HepG2 (cell line): ENCODE results near the gene RNASE8. TPM values are rescaled to one million over a fixed set of nuclear protein-coding genes. Genes with fewer than 3 reads are reported as not detected.

Source experiments
- EHMT2 ChIP-seq: fragments of 200-600 bp; sonication (generic); IDR thresholded peaks from 2 replicates; pipeline ENCODE4 v1.7.0; 2017; ENCODE audit warnings: antibody characterized with exemption, low read depth, low read length, borderline replicate concordance
- GFI1 ChIP-seq: sonication (generic); formaldehyde crosslinking; IDR thresholded peaks from 2 replicates; pipeline ENCODE4 v1.5.0; 2020; ENCODE audit warnings: missing genetic modification reagents, mild to moderate bottlenecking, borderline replicate concordance
- HMG20B ChIP-seq: conservative IDR thresholded peaks from 2 replicates; pipeline ENCODE4 v1.6.1; 2016; ENCODE audit warnings: missing genetic modification reagents, missing compliant biosample characterization
- KLF16 ChIP-seq, 2 experiments: sonication (generic) in 1 of 2; formaldehyde crosslinking in 1 of 2; IDR thresholded peaks; 2 replicates each; pipeline versions ENCODE4 v1.6.1 to v1.8.0; 2016 to 2023; ENCODE audit warnings: missing genetic modification reagents in 2 of 2, missing compliant biosample characterization in 1 of 2
- KMT2B ChIP-seq: IDR thresholded peaks from 2 replicates; pipeline ENCODE4 v1.6.1; 2016; ENCODE audit warnings: missing genetic modification reagents, missing compliant biosample characterization
- PHF20 ChIP-seq: sonication (generic); formaldehyde crosslinking; IDR thresholded peaks from 2 replicates; pipeline ENCODE4 v1.5.0; 2020; ENCODE audit warnings: mild to moderate bottlenecking, missing genetic modification reagents
- SSRP1 ChIP-seq: IDR thresholded peaks from 2 replicates; pipeline ENCODE4 v1.6.1; 2016; ENCODE audit warnings: control low read depth
- ZMYM2 ChIP-seq: sonication (generic); formaldehyde crosslinking; IDR thresholded peaks from 2 replicates; pipeline ENCODE4 v1.8.0; 2022; ENCODE audit warnings: mild to moderate bottlenecking, missing genetic modification reagents
- ZNF253 ChIP-seq: sonication (generic); formaldehyde crosslinking; IDR thresholded peaks from 2 replicates; pipeline ENCODE4 v1.8.0; 2022; ENCODE audit warnings: mild to moderate bottlenecking, missing genetic modification reagents, borderline replicate concordance
- ZNF337 ChIP-seq: sonication (generic); formaldehyde crosslinking; IDR thresholded peaks from 2 replicates; pipeline ENCODE4 v1.5.1; 2020; ENCODE audit warnings: missing genetic modification reagents, low read depth, mild to moderate bottlenecking, borderline replicate concordance
- ZNF660 ChIP-seq: sonication (generic); formaldehyde crosslinking; IDR thresholded peaks from 2 replicates; pipeline ENCODE4 v1.5.1; 2020; ENCODE audit warnings: mild to moderate bottlenecking, low read depth, missing genetic modification reagents, borderline replicate concordance
- ZNF788 ChIP-seq: sonication (generic); formaldehyde crosslinking; IDR thresholded peaks from 2 replicates; pipeline ENCODE4 v1.5.0; 2020; ENCODE audit warnings: mild to moderate bottlenecking, missing genetic modification reagents, borderline replicate concordance
- ZNF850 ChIP-seq: sonication (generic); formaldehyde crosslinking; conservative IDR thresholded peaks from 2 replicates; pipeline ENCODE4 v1.9.0; 2021; ENCODE audit warnings: mild to moderate bottlenecking, missing genetic modification reagents
- polyA plus RNA-seq, 8 experiments: library from polyadenylated mRNA; depleted of rRNA in 3 of 8; stranded (reverse) in 7 of 8; unstranded in 1 of 8; fragments of >200 nt; fragmentation: Illumina TruSeq in 4 of 8; extraction: Trizol in 4 of 8; gene quantifications; 2 replicates each; pipeline versions ENCODE4 v1.2.1 to v1.2.3, GENCODE V29; 2011 to 2016; ENCODE audit warnings: low read depth in 4 of 8, missing spikeins in 1 of 8, mixed read lengths in 1 of 8; ENCODE audit not compliant: insufficient read depth in 1 of 8
- total RNA-seq, 5 experiments: library from RNA; depleted of rRNA; stranded (reverse); fragments of >200 nt; fragmentation: Illumina TruSeq; extraction: Trizol; gene quantifications; 2 replicates each; pipeline ENCODE4 v1.2.3, GENCODE V29; 2016; ENCODE audit warnings: low read depth in 1 of 5
- TF ChIP-seq, protein P1 (sequence below): sonication (generic); formaldehyde crosslinking; IDR thresholded peaks from 2 replicates; pipeline ENCODE4 v1.9.0; 2021; ENCODE audit warnings: missing genetic modification reagents, borderline replicate concordance
- TF ChIP-seq, protein P2 (sequence below): sonication (generic); IDR thresholded peaks from 2 replicates; pipeline ENCODE4 v1.6.1; 2016; ENCODE audit warnings: low read depth, borderline replicate concordance
- TF ChIP-seq, protein P3 (sequence below): IDR thresholded peaks from 2 replicates; pipeline ENCODE4 v1.6.1; 2016; ENCODE audit warnings: low read depth, borderline replicate concordance
- TF ChIP-seq, protein P4 (sequence below): sonication (generic); formaldehyde crosslinking; IDR thresholded peaks from 2 replicates; pipeline ENCODE4 v1.4.0; 2020; ENCODE audit warnings: missing genetic modification reagents, borderline replicate concordance
- TF ChIP-seq, protein P5 (sequence below): sonication (generic); formaldehyde crosslinking; IDR thresholded peaks from 2 replicates; pipeline ENCODE4 v1.9.0; 2021; ENCODE audit warnings: missing genetic modification reagents, mild to moderate bottlenecking, borderline replicate concordance
- TF ChIP-seq, protein P6 (sequence below): sonication (generic); formaldehyde crosslinking; IDR thresholded peaks from 2 replicates; pipeline ENCODE4 v1.4.0; 2020; ENCODE audit warnings: missing genetic modification reagents
- TF ChIP-seq, protein P7 (sequence below): IDR thresholded peaks from 2 replicates; pipeline ENCODE4 v1.6.1; 2016; ENCODE audit warnings: missing compliant biosample characterization, missing genetic modification reagents, borderline replicate concordance

The RNASE8 gene
- total and polyA plus RNA-seq, 2 of the 13 experiments (the other 11 are each of a cell fraction or from before 2014, with no cell fraction given) = not detected

DNA sequence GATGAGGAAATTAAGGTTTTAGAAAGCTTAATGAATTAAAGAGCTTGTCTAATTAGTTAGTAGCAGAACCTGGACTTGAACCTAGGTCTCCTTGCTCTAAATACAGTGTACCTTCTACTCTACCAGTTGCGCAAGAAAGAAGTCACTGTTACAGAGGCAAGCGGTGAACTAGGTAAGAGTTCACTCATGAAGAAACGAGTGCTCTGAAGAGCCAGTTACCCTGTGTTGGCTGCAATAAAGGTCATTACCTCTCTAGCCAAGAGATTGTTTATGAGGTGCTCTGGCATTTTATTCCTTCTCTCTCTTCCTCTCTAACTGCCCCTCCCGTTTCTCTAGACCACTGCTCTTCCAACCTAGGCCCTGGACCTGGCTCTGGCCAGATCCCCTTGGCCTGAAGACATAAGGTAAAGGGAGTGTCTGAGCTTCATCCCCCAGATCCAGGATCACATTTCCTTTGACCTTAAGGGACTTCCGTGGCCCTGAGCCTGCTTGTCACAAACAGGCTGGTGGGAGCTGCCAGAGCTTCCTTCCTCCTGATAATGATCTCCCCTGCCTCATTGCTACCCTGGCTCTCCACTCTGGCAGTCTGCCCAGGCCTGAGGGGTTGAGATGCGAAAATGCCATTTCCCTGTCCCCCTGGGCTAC lies 13.5 kb upstream of the RNASE8 start (continued):
- TF ChIP-seq ZNF253 (CRISPR knock-in tag) = no peak
- TF ChIP-seq HMG20B (CRISPR knock-in tag) = no peak
- TF ChIP-seq ZNF850 = no peak
- no peak for TF ChIP-seq GFI1 (CRISPR knock-in tag)
- TF ChIP-seq, protein P1, sequence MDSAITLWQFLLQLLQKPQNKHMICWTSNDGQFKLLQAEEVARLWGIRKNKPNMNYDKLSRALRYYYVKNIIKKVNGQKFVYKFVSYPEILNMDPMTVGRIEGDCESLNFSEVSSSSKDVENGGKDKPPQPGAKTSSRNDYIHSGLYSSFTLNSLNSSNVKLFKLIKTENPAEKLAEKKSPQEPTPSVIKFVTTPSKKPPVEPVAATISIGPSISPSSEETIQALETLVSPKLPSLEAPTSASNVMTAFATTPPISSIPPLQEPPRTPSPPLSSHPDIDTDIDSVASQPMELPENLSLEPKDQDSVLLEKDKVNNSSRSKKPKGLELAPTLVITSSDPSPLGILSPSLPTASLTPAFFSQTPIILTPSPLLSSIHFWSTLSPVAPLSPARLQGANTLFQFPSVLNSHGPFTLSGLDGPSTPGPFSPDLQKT (CRISPR knock-in tag) = no peak
- TF ChIP-seq, protein P2, sequence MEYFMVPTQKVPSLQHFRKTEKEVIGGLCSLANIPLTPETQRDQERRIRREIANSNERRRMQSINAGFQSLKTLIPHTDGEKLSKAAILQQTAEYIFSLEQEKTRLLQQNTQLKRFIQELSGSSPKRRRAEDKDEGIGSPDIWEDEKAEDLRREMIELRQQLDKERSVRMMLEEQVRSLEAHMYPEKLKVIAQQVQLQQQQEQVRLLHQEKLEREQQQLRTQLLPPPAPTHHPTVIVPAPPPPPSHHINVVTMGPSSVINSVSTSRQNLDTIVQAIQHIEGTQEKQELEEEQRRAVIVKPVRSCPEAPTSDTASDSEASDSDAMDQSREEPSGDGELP = no peak
- TF ChIP-seq ZMYM2 (CRISPR knock-in tag) = peak; percentile 93
- TF ChIP-seq, protein P3, sequence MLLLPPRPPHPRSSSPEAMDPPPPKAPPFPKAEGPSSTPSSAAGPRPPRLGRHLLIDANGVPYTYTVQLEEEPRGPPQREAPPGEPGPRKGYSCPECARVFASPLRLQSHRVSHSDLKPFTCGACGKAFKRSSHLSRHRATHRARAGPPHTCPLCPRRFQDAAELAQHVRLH (CRISPR knock-in tag) = no peak; the same call in 1 of the 2 replicates
- TF ChIP-seq KLF16 (CRISPR knock-in tag; IDR thresholded peaks at IDR 0.05) = no peak; a peak in 1 of 4 replicates
- no peak for TF ChIP-seq ZNF788 (CRISPR knock-in tag)
- TF ChIP-seq, protein P4, sequence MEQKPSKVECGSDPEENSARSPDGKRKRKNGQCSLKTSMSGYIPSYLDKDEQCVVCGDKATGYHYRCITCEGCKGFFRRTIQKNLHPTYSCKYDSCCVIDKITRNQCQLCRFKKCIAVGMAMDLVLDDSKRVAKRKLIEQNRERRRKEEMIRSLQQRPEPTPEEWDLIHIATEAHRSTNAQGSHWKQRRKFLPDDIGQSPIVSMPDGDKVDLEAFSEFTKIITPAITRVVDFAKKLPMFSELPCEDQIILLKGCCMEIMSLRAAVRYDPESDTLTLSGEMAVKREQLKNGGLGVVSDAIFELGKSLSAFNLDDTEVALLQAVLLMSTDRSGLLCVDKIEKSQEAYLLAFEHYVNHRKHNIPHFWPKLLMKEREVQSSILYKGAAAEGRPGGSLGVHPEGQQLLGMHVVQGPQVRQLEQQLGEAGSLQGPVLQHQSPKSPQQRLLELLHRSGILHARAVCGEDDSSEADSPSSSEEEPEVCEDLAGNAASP (CRISPR knock-in tag) = peak; percentile 19; the same call in 1 of the 2 replicates
- TF ChIP-seq KMT2B (CRISPR knock-in tag) = no peak
- no peak for TF ChIP-seq SSRP1 (CRISPR knock-in tag)
- no peak; the same call in 1 of the 2 replicates for TF ChIP-seq ZNF337 (CRISPR knock-in tag)
- TF ChIP-seq, protein P5, sequence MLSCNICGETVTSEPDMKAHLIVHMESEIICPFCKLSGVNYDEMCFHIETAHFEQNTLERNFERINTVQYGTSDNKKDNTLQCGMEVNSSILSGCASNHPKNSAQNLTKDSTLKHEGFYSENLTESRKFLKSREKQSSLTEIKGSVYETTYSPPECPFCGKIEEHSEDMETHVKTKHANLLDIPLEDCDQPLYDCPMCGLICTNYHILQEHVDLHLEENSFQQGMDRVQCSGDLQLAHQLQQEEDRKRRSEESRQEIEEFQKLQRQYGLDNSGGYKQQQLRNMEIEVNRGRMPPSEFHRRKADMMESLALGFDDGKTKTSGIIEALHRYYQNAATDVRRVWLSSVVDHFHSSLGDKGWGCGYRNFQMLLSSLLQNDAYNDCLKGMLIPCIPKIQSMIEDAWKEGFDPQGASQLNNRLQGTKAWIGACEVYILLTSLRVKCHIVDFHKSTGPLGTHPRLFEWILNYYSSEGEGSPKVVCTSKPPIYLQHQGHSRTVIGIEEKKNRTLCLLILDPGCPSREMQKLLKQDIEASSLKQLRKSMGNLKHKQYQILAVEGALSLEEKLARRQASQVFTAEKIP (CRISPR knock-in tag) = no peak
- TF ChIP-seq, protein P6, sequence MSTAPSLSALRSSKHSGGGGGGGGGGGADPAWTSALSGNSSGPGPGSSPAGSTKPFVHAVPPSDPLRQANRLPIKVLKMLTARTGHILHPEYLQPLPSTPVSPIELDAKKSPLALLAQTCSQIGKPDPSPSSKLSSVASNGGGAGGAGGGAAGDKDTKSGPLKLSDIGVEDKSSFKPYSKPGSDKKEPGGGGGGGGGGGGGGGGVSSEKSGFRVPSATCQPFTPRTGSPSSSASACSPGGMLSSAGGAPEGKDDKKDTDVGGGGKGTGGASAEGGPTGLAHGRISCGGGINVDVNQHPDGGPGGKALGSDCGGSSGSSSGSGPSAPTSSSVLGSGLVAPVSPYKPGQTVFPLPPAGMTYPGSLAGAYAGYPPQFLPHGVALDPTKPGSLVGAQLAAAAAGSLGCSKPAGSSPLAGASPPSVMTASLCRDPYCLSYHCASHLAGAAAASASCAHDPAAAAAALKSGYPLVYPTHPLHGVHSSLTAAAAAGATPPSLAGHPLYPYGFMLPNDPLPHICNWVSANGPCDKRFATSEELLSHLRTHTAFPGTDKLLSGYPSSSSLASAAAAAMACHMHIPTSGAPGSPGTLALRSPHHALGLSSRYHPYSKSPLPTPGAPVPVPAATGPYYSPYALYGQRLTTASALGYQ (CRISPR knock-in tag) = no peak
- peak; percentile 94 for TF ChIP-seq EHMT2
- no peak for TF ChIP-seq ZNF660 (CRISPR knock-in tag)
- TF ChIP-seq, protein P7, sequence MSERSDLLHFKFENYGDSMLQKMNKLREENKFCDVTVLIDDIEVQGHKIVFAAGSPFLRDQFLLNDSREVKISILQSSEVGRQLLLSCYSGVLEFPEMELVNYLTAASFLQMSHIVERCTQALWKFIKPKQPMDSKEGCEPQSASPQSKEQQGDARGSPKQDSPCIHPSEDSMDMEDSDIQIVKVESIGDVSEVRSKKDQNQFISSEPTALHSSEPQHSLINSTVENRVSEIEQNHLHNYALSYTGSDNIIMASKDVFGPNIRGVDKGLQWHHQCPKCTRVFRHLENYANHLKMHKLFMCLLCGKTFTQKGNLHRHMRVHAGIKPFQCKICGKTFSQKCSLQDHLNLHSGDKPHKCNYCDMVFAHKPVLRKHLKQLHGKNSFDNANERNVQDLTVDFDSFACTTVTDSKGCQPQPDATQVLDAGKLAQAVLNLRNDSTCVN (CRISPR knock-in tag) = no peak
- TF ChIP-seq PHF20 (CRISPR knock-in tag) = no peak; the same call in 1 of the 2 replicates
